Measurements from ENCODE around the gene AUTS2.

AUTS2 gene

DNA sequence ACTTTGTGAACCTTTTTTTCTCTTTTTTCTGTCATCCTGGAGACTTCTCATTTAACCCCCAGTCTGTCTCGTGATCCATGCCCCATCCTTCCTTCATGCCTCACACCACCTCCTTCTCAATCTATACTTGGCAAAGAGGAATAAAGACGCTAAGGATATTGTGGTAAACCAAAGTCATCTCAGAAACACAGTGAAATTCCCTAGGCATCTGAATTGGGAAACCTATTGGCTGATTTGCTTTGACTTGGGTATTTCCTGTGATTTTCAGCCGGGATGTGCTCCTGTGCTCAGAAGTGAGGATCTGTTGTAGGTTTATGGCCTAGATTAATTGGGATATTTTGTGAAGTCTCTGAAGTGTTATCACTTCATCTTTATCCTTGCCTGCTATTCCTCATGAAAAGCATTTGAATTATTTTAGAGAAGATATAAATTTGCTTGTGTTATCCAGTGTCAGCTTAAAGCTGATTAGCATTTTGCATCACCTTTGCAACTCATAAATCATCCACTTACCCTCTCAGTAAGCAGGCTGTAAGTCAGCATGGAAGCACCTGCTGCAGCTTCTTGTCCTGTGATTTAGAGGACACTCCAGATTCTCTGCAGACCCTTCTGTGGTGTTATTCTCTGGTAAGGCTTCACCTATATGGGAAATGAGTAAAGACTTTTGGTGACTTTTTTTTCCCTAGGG is 138.0 kb downstream of the AUTS2 start:
- no peak for DNase-seq

DNA sequence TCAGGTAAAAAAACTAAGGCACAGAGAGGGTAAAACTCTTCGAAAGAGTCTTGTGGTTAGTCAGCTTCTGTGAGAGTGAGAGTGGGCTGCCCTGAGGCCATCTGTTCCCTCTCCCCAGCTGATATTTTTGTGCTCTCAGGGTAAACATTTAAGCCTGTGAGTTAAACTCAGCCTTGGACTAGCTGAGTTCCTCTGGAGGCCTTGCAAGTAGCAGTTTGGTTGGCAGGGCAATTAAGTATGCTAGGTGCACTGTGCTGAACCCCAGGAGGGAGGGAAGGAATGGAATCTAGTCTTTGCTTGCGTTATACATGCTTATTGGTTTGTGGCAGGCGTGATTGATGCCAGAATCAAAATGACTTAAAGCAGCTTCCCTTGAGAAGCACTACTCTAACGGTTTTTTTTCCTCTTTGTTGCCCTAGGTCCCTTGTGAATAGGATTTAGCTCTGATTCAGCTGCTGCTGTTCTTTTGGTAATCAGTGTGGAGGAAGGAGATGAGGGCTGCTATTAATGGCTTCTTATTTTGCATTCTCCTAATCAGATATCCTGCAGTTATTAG is 140.2 kb downstream of the AUTS2 start:
- no peak for DNase-seq

DNA sequence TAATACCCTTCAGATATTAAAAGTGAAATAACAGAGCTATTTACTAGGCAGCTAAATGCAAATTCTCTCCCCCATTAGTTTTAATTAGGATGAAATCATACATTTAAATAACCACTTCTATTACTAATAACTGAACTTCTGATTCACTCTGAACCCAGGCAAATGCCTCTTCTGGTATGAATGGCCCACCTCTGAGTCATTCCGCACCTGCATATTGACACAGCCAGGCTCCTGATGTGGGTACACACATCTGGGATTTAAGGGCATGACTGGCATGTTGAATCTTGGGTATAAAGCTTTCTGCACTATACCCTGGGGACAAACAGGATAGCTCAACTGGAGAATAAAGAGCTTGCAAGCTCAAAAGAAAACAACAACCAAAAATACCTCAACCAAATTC is 140.9 kb downstream of the AUTS2 start:
- no peak for DNase-seq

DNA sequence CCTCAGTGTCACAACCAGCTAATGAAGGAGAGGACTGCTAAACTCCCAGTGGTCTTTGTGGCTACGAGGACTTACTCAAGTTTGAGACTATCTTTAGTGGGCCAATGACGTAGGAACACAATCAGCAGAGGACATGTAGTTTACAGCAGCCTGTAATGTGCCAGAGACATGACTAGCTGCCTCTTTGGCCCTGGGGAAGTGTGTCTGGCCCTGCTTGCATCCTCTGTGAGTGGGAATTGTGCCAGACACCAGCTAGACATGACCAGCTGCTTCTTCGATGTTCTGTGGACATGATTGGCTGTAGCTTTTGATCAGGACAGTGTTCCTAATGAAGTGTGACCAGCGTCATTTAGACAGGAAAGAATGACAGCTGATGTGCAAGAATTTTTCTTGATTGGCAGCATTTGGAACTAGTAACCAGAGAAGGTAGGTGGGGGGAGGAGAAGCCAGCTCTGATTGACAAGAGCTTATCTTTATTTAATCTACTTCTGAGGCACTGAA is 141.7 kb downstream of the AUTS2 start:
- no peak for DNase-seq

DNA sequence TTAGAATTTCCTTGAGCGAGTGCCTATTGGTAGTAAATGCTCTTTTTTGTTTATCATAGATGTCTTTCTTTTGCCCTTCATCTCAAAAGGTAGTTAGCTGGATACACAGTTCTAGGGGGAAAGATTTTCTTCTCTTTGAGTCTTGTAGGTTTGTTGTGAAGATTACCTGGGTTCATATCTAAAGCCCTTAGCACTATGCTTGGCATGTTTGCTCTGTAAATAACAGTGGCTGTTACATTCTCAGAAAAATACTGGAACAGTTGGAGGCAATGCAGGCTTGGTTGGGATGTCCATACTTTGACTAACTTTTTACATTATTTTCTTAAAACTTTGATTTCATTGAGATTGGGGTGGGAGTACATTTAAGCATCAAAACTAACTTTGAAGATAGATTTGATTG is 144.0 kb downstream of the AUTS2 start:
- DNase-seq = no peak

- no peak for DNase-seq
Observed at GRCh38 chr7:69743436-69743835, 145.2 kb downstream of the AUTS2 start.

GRCh38 chr7:69744026-69744425 is 145.8 kb downstream of the AUTS2 start:
- DNase-seq = no peak

DNA sequence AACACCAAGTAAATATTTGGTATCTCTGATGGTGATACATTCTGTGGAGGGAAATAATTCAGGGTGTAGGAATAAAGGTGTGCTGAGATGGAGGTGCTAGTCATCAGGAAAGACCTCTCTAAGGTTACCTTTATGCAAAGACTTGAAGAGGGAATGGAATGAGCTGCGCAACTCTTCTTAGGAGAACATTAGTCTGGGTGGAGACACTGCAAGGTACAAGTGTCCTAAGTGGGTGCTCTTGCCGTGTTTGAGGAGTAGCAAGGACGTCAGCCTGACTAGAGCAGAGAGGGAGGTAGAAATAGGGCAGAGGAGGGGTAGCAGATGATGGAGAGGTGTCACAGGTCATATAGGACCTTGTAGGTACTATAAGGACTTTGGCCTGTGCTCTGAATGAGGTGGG is 148.1 kb downstream of the AUTS2 start:
- no peak for DNase-seq

DNA sequence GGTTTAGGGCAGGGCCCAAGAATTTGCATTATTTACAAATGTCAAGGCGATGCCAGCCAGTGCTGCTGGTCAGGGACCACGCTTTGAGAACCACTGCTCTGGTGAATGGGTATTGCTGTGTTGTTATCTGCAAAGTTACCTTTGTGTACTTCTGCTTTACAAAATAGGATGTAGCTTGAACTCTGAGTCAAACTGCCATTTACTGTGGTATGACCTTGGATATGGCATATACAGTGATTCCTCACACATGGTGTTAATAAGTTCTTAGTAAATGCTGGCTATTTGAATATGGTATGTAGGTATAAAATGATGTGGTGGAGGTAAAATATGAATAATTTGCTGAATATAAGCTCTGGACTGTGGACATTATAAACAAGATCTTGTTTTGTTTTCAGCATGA is 148.9 kb downstream of the AUTS2 start:
- DNase-seq = no peak

- no peak for DNase-seq
Observed at GRCh38 chr7:69748530-69748929, 150.3 kb downstream of the AUTS2 start.

GRCh38 chr7:69749372-69749979 is 151.2 kb downstream of the AUTS2 start:
- no peak for DNase-seq

GRCh38 chr7:69749994-69750393 is 151.7 kb downstream of the AUTS2 start:
- DNase-seq = no peak

- DNase-seq = no peak
Observed at GRCh38 chr7:69751026-69751425, 152.8 kb downstream of the AUTS2 start.

DNA sequence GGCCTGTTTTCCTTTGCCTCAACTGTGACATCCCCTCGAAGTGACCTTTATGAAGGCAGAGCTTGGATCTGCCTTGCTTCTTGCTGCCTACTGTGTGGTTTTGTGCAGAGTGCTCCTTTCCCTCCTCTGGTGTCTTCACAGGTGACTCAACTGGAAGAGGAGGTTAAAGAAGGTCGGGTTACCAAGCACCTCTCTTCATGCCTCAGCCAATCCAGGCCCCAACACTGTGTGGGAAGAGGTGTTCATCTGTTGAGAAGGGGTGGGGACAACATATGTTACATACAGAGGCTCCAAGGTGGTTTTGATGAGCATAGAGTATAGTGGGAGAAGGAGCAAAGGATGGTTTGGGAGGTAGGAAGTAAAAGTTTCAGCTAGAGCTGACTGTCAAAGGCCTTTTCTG is 155.7 kb downstream of the AUTS2 start:
- no peak for DNase-seq

DNA sequence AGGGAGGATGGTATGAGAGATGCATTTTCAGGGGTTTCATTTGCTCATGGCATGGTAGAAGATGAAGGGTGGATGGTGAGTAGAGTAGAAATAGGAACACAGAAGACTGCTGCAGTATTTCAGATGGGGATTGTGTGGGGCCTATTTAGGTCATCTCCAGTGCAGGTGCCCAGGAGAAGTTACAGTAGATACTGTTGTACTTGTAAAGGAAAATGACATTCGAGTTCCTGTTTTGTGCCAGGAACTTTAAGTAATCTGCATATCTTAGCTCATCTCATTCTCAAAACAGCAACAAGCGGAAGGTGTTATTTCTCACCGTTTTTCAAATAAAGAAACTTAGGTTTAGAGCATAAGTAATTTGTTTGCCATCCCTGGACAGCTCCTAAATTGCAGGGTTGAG is 156.2 kb downstream of the AUTS2 start:
- no peak for DNase-seq

DNA sequence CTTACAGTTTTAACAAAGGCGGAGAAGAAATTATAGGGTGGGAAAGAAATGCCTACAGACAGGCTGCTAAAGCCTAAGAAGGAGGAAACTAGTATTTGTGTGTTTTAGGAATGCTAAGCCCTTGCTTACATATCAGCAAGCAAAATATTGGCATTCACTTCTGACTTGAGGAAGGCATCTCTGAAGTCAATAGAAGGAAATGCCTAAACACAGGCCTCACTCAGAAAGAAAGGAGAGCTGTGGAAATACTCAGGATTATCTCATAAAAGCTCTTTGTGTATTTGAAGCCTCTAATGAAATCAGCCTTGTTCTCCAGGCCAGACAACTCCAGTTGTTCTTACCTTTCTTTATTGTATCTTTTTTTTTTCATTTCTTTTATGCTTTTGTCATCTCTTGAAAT is 158.0 kb downstream of the AUTS2 start:
- no peak for DNase-seq

- no peak for DNase-seq
Observed at GRCh38 chr7:69757528-69757927, 159.3 kb downstream of the AUTS2 start.

DNA sequence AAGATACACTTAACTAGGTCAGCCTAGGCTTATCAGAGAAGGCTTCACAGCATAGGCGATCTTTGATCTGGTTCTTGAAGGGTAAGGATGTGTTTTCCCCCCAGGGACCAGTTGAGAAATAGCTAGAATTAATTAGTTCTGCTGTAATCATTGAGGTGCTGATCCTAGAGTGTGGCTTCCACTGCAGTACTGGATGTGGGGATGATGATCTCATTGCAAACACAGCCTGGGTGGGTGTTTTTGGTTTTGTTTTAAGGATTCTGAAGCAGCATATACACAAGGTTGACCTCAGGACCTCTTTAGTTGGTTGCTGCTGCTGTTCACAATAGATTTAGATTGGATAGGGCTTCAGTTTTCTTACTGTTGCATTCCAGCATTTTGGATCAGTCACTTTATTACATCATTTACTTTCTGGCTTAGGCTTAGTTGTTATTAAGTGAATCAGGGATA is 159.7 kb downstream of the AUTS2 start:
- no peak for DNase-seq

DNA sequence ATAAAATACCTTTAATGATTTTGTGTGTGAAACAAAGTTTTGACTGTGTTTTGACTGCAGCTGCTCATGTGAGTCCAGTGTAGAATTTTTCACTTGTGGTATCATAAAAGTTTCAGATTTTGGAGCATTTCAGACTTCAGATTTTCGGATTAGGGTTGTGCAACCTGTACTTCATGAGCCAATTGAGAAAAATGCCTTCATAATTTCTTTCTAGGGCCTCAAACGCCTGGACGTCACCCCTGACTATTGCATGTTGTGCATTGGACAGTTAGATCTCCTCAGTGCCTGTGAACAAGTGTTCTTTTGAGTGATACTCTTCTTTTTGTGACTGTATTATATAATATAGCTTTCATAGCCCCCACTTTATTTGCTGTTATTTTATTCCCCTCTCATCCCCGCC is 161.1 kb downstream of the AUTS2 start:
- no peak for DNase-seq

DNA sequence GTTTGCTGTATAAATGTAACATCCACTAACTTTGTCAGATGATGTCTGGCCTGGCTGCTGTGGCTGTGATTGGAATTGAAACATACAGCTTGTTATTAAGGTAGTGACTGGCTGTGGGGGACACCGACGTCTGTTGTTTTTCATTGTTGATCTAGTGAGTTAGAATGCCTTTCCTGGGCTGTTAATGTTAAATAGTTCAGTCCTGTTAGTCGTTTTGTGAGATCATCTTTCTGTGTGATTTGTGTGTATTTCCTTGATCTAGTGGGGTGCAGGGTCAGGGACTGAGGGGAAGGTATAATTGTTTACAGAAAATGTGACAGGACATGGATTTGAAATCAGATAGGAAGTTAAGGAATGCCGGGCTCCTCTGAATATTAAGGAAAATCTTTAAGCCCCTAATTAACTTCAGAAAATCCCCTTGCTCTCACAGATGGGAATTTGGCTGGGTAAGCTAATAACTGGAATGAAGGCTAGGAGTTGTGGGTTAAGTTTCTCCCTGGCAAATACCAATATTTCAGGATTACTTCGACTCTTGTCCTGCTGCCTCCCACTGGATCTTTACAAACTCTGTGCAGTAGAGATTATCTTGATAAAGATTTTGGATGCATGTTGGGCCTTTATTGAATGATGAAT is 163.1 kb downstream of the AUTS2 start:
- no peak for DNase-seq

DNA sequence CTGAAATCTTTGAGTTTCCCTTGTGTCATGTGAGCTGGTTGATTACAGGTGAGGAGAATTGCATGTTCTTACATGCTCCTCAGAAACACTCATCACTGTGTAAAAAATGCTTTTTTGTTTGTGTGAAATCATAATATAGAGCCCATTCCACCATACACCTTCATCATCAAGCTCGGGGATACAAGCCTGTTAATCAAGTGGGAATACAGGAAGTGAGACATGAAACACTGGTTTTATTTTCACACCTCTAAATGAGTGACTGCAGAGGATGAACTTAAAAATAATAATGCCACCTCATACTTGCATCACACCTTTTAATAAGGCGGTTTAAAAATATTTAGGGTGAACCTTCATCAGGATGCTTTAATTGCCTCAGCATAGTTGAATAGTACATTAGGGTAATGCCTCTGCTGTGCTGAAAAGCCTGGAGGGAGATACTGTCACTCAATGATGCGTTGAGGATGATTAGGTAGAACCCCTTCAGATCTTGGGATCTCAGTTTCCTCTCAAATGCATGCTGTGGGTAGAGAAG is 164.6 kb downstream of the AUTS2 start:
- DNase-seq = no peak

- no peak for DNase-seq
Observed at GRCh38 chr7:69763513-69763912, 165.2 kb downstream of the AUTS2 start.

GRCh38 chr7:69764147-69764546 is 165.9 kb downstream of the AUTS2 start:
- DNase-seq = no peak

GRCh38 chr7:69764681-69765080 is 166.4 kb downstream of the AUTS2 start:
- DNase-seq = no peak
